ENCODE measurements around the gene INSRR. TPM values are rescaled to one million over a fixed set of nuclear protein-coding genes. Genes with fewer than 3 reads are reported as not detected.

The INSRR gene
- polyA plus RNA-seq, 3 donors = not detected

- no peak for TF ChIP-seq CTCF (IDR thresholded peaks at IDR 0.05)
- Histone ChIP-seq H4K20me1 (ENCODE audit: insufficient read depth, low read length) (no peaks in the 10 kb centered on the region), H3K4me3 (replicated peaks in 1 of 3; ENCODE audit: low read depth in 2 of 3, low read length in 3 of 3) (no peak overlapping the region), H3K4me1 (ENCODE audit: control insufficient read depth in 1 of 2, insufficient read depth in 2 of 2, low read length in 2 of 2) (no peaks in the 10 kb centered on the region), H3K9ac (ENCODE audit: insufficient read depth, low read length, poor library complexity, severe bottlenecking) (no peak overlapping the region), H3K36me3 (replicated peaks in 1 of 2; ENCODE audit: control insufficient read depth in 1 of 2, insufficient read depth in 2 of 2, low read length in 2 of 2) (no peaks in the 10 kb centered on the region), H3K9me3 (replicated peaks in 1 of 2; ENCODE audit: control insufficient read depth in 1 of 2, insufficient read depth in 1 of 2, low read length in 2 of 2) (no peaks in the 10 kb centered on the region), H2AFZ (ENCODE audit: insufficient read depth, low read depth, low read length, poor library complexity, severe bottlenecking) (no peak overlapping the region), H3K27ac (ENCODE audit: low read depth in 1 of 2, low read length in 2 of 2) (no peak overlapping the region), H3K27me3 (ENCODE audit: control insufficient read depth in 2 of 2, insufficient read depth in 2 of 2, low read length in 2 of 2) (peaks cover 0 to 12% of the 10 kb centered on the region in 2 donors), H3K4me2 (replicated peaks; ENCODE audit: extremely low read depth, low read length, poor library complexity, severe bottlenecking) (no peak overlapping the region), H3K79me2 (ENCODE audit: insufficient read depth, low read length) (no peaks in the 10 kb centered on the region)
- intact Hi-C loops (cut with micrococcal nuclease) = no loop called here
- no peak overlapping the region for H3K27ac Mint-ChIP-seq
- WGBS (ENCODE audit: insufficient coverage) = 87% methylated on average over 2 of the region's 5 CpGs
- no peak for DNase-seq
- no peak overlapping the region for H3K4me3 Mint-ChIP-seq
- no peaks in the 10 kb centered on the region for H3K4me1 Mint-ChIP-seq
- no peaks in the 10 kb centered on the region for H3K36me3 Mint-ChIP-seq
- no peaks in the 10 kb centered on the region for H3K9me3 Mint-ChIP-seq
- H3K27me3 Mint-ChIP-seq (ENCODE audit: low read depth in 3 of 3) = peaks cover 23 to 27% (median 25%) of the 10 kb centered on the region in 3 donors
These were observed 15.2 kb upstream of the INSRR start for GRCh38 chr1:156874142-156874541.

GRCh38 chr1:156873659-156874058 is 14.7 kb upstream of the INSRR start:
- H2AFZ ChIP-seq (ENCODE audit: insufficient read depth, low read depth, low read length, poor library complexity, severe bottlenecking) = no peak overlapping the region
- H3K9me3 ChIP-seq (replicated peaks in 1 of 2; ENCODE audit: control insufficient read depth in 1 of 2, insufficient read depth in 1 of 2, low read length in 2 of 2) = no peaks in the 10 kb centered on the region
- H3K27ac ChIP-seq (ENCODE audit: low read depth in 1 of 2, low read length in 2 of 2) = no peak overlapping the region
- H3K4me2 ChIP-seq (replicated peaks; ENCODE audit: extremely low read depth, low read length, poor library complexity, severe bottlenecking) = no peak overlapping the region
- no peaks in the 10 kb centered on the region for H3K36me3 Mint-ChIP-seq
- H3K36me3 ChIP-seq (replicated peaks in 1 of 2; ENCODE audit: control insufficient read depth in 1 of 2, insufficient read depth in 2 of 2, low read length in 2 of 2) = no peaks in the 10 kb centered on the region
- no peak for DNase-seq
- no peak for TF ChIP-seq CTCF (IDR thresholded peaks at IDR 0.05)
- WGBS (ENCODE audit: insufficient coverage) = 98% methylated on average over 18 of the region's 18 CpGs
- peaks cover 22 to 28% (median 24%) of the 10 kb centered on the region in 3 donors for H3K27me3 Mint-ChIP-seq (ENCODE audit: low read depth in 3 of 3)
- no peaks in the 10 kb centered on the region for H3K9me3 Mint-ChIP-seq
- H3K27me3 ChIP-seq (ENCODE audit: control insufficient read depth in 2 of 2, insufficient read depth in 2 of 2, low read length in 2 of 2) = peaks cover 0 to 12% of the 10 kb centered on the region in 2 donors
- H3K4me3 ChIP-seq (replicated peaks in 1 of 3; ENCODE audit: low read depth in 2 of 3, low read length in 3 of 3) = no peak overlapping the region
- H3K9ac ChIP-seq (ENCODE audit: insufficient read depth, low read length, poor library complexity, severe bottlenecking) = no peak overlapping the region
- H3K27ac Mint-ChIP-seq = no peak overlapping the region
- H3K4me3 Mint-ChIP-seq = no peak overlapping the region
- no peaks in the 10 kb centered on the region for H3K79me2 ChIP-seq (ENCODE audit: insufficient read depth, low read length)
- intact Hi-C loops (cut with micrococcal nuclease) = no loop called here
- no peaks in the 10 kb centered on the region for H4K20me1 ChIP-seq (ENCODE audit: insufficient read depth, low read length)
- no peaks in the 10 kb centered on the region for H3K4me1 Mint-ChIP-seq
- no peaks in the 10 kb centered on the region for H3K4me1 ChIP-seq (ENCODE audit: control insufficient read depth in 1 of 2, insufficient read depth in 2 of 2, low read length in 2 of 2)

Measured in CD14-positive monocyte (primary cell).